Stimulated activated CD4-positive, alpha-beta T cell treated with anti-CD3 and anti-CD28 coated beads, Interleukin-1b, Interleukin-23, amount 100 ng/mL, for 24 hours (primary cell): Measurements from ENCODE around the gene OR2V1.
"Not testable (repeated sequence)": the region's sequence is repeated elsewhere in the genome, so short reads cannot be mapped to it uniquely, and the experiment has no call there.

Experiments
- DNase-seq, 4 experiments: peaks; one replicate each; pipeline ENCODE4 v3.0.0-alpha.2; 2020; ENCODE audit warnings: low read depth in 4 of 4, low spot score in 1 of 4

Gene OR2V1

DNA sequence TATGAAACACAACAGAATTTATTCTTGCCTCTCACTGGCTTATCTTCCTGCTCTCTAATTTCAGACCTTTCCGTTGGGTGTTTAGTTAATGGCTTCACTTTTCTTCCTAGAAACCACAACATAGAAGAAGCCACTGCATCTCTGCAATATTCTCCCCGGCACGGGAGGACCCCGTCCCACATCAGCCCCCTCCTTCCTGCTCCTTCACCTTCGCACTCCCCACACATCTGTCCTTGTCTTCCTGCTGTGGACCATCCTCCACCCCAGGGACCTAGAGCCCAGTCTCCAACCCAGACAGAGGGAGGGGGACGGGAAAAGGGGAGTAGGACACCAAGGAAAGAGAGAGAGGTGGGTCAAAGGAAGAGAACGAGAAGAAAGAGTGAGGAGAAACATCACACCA, 1.4 kb downstream of the OR2V1 start:
- DNase-seq: no peak

DNA sequence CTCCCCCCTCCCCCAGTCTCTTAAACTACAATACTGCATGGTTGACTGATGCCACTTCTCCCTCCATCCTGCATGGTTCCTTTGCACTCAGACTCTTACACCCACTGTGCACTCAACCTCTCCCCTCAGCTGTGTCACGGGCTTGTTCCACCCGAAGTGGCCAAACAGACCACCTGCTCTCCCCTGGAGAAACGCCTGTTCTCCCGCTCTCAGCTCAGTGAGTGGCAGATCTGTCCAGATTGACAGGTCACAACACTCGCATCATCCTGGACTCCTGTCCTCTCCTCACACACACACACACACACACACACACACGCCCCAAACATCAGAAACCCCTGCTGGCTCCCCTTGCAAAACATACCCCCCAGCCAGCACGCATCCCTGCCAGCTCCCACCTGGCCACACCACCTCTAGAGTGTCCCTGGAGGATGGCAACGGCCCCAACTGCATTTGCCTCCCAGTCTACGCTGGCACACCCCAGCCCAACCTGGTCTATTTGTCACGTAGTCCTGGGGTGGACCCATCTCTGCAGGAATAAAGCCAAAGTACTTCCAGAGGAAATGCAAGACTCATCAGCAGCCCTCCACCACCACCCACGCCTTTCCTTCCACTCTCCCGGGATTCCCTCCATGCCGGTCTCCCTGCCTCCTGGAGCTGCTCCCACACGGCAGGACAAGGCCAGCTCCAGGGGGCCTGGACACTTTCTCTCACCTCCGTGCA, 2.9 kb downstream of the OR2V1 start:
- no peak for DNase-seq

DNA sequence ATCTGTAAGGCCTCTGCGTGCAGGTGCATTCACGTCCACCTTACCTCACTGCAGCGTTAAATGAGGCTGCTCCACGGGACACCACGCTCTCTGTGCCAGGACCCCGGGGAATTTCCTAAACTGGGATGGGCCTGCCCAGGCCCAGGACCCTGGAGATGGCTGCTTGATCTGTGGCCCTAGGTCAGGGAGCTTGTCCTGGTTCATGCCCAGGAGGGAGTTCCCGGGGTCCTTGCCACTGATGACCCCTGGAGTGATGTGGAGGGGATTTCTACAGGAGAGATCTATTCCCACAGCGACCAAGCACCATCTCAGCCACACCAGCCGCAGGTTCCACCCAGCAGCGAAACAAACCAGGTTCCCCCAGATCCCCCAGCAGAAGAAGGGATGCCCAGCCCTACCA, 3.5 kb downstream of the OR2V1 start:
- DNase-seq: no peak

DNA sequence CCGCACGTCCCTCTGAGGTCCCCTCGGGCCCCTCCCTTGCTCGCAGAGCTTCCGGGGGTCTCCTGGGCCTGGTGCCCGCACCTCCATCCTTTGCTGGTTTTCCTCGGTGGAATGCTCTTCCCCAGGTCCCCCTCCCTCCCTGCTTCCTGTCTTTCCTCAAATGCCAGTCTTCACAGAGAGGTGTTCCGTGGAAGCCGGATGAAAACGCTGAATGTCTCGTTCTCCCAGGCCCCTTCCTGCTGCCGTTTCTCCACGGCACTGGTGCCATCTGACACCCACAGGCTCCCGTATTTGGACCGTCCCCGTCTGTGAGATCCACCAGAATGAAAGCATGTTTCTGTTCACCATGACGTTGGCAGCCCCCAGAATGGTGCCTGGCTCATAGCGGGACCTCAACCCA, 4.1 kb downstream of the OR2V1 start:
- DNase-seq: no peak

DNA sequence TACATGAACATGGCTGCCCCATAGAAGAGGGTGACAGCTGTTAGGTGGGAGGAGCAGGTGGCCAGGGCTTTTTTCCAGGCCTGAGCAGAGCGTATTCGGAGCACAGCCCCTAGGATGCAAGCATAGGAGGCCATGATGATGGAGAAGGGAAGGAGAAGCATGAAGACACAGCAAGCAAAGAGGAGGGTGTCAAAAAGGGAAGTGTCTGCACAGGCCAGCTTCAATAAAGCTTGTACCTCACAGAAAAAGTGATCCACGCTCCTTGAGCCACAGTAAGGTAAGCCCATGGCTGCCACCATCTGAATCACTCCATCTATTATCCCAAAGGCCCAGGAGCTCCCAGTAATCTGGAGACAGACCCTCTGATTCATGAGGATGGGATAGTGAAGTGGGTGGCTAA, 6.4 kb downstream of the OR2V1 start:
- DNase-seq: no peak

DNA sequence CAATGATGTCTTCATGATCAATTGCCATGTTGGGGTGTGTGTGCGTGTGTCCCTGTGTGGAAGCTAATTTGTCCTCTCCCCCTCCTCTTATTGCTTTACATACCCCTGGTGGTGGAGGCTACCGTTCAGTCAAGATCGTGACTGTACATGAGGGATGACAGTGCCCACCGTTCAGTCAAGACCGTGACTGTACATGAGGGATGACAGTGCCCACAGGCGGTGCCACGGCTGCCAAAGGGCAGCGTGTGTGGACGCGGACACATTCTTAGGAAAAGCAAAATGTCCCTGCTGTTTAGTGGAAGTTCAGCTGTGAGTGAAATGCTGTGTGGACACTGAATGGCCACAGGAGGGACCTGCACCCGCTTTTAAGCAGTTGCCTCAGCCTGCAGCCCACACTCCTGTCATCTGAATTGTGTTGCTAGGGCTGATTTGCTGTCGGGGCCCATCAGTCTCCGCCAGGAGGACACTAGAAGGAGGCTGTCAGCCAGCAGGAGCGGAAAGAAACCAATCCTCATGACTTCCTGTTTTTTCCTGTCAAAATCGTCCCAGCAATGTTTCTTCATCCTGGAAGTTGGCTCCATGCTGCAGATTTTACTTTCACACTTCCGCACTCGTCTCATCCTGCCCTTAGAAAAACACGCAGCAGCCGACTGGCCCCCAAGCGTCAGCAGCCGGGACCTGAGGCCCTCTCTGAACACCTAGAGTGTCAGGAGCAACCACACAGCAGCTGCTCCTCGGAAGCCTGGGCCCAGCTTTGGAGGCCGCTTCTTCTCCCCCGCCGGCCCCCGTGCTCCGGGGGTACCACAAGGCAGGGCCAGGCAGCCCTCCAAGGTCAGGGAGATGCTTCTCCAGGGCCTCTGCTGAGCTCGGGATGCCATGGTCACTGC, 9.1 kb downstream of the OR2V1 start:
- DNase-seq: no peak

DNA sequence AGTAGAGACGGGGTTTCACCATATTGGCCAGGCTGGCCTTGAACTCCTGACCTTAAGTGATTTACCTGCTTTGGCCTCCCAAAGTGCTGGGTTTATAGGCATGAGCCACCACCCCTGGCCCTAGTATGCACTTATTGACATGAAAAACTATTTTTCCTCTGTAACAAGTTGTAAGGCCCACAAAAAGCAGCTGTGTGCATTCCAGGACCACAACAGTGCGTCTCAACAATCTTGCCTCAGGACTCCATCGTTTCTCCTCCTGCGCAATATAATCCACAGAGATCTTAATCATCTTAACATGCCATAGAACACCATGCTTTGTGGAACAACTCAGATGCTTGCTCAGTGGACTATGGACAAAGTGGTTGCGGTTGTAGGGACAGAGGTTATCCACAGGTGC, 10.2 kb downstream of the OR2V1 start:
- no peak for DNase-seq

DNA sequence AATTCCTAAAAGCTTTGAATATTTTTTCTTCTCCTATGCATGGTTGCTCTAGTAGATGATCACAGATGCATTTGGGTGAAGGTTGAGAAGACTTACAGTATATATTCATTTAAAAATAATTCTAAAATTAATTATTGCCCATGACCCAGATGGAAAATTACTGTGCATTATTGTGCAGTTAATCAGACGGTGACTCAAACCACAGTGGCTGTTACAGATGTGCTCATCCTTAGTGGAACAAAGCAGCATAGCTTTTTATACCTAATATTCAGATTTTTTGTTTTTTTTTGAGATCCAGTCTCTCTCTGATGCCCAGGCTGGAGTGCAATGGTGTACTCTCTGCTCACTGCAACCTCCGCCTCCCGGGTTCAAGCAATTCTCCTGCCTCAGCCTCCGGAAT, 10.7 kb downstream of the OR2V1 start:
- DNase-seq: no peak

DNA sequence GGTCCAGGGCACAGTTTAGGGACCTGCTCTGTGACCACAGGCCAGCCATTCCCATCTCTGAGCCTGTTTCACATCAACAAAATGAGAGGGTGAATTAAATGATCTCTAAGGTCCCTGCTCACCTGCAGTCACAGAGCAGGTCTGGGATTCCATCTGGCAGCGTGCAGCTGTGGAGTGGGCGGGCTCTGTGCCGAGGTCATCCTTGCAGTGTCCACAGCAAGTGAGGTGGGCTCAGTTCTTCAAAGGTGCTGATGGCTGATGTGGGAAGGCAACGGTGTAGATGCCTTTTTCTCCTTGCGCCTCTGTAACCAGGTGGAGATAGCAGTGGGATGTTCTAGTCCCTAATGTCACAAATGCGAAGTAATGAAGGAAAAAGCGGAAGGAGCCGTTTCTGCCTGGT, 11.9 kb downstream of the OR2V1 start:
- DNase-seq: no peak

DNA sequence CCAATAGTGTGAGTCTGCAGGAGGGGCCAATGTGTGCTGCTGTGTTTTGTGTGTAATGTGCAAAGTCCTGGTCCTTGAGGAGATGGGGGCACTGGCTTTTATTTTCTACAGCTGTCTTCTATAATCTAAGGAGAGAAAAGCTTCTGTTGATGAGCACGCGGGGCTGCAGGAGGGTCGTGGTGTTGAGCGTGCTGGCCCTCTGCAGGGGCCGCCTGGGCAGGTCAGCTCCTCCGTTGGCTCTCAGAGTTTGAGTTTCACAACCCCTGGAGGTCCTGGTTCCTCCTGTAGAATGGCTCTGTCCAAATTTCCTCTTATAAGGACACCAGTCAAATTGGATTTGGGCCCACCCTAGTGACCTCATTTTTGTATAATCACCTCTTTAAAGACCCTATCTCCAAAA, 12.6 kb downstream of the OR2V1 start:
- no peak for DNase-seq

DNA sequence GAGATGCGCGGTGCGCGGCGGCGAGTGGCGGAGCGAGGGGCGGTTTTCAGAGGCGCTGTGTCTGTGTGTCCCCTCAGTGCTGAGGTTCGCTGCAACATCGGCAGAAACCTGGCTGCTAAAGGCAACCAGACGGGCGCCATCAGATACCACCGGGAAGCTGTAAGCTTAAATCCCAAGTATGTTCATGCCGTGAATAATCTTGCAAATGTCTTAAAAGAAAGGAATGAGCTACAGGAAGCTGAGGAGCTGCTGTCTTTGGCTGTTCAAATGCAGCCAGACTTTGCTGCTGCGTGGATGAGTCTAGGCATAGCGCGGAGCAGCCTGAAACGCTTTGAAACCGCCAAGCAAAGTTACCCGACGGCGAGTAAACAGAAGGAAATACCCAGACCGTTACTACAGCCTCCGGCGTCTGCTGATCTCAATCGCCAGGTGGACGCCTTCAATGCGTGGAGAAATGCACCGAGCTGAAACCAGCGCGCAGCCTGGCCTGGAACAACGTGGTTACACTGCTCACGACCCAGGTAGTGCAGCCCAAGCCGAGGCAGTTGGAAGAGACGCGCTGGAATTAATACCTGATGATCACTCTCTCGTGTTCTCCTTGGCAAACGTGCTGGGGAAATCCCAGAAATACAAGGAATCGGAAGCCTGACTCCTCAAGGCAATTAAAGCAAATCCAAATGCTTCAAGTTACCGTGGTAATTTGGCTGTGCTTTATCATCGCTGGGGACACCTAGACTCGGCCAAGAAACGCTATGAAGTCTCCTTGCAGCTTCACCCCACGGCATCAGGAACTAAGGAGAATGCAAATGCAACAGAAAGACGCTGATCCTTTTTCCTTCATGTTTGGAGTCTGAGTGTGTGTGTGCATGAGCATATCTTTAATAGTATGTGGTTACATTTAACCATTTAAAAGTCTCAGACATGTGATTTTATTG, 15.9 kb downstream of the OR2V1 start:
- no peak for DNase-seq

DNA sequence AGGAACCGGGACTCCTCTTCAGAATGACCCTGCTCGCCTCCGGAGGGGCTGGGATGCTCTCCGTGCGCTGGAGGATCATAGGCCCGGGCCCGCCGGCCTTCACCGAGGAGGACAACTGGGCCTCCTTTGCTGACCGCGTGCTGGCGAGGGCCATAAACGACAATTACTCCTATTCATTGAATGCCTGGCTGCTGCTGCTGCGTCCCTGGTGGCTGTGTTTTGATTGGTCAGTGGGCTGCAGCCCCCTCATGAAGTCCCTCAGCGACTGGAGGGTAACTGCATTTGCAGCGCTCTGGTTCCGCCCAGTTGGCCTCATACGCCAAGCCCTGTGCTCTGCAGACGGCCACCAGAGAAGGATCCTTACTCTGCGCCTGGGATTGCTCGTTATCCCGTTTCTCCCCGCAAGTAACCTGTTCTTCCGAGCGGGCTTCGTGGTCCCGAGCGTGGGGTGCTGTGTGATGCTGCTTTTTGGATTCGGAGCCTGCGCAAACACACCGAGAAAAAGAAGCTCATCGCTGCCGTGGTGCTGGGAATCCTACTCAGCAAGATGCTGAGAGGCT, 16.6 kb downstream of the OR2V1 start:
- DNase-seq: no peak

DNA sequence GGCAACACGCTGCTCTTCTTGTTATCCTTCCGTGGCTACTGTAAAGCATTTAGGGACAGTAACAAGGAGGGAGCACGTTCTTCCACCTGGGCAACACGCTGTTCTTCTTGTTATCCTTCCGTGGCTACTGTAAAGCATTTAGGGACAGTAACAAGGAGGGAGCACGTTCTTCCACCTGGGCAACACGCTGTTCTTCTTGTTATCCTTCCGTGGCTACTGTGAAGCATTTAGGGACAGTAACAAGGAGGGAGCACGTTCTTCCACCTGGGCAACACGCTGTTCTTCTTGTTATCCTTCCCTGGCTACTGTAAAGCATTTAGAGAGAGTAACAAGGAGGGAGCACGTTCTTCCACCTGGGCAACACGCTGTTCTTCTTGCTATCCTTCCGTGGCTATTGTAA, 17.4 kb downstream of the OR2V1 start:
- not testable (repeated sequence) for DNase-seq

DNA sequence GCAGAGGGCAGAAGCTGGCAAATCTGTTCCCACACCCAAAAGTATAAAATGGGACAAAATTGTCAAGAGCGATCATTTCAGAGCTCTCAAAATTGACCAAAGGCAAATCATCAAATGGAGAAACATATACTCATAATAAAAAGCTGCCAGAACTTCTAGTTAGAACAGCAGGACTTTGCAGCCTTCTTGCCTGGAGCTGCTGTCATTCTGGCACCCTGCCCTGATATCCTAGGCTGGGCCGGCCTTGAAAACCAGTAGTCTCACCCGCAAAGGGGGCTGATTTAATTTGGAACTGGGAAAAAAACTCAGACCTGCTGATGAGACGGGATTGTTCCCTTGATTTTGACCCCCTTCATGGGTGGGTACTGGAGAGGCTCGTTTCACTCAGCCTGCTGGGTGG, 18.5 kb downstream of the OR2V1 start:
- DNase-seq: no peak

DNA sequence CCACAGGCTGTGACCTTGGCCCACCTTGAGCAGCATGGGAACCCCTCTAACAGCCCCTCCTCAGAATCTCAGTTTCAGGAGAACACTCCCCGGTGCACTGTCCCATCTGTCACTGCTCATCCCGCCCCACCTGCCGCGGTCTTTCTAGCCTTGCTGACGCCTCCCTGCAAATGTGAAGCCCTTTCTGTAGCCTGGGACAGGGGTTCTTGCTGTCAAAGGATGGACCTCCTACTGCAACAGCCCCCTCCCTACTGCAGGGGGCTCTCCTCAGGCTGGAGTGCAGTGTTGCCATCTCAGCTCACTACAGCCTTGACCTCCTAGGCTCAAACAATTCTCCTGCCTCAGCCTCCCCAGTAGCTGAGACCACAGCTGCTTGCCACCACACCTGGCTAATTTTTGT, 20.0 kb downstream of the OR2V1 start:
- DNase-seq: no peak

DNA sequence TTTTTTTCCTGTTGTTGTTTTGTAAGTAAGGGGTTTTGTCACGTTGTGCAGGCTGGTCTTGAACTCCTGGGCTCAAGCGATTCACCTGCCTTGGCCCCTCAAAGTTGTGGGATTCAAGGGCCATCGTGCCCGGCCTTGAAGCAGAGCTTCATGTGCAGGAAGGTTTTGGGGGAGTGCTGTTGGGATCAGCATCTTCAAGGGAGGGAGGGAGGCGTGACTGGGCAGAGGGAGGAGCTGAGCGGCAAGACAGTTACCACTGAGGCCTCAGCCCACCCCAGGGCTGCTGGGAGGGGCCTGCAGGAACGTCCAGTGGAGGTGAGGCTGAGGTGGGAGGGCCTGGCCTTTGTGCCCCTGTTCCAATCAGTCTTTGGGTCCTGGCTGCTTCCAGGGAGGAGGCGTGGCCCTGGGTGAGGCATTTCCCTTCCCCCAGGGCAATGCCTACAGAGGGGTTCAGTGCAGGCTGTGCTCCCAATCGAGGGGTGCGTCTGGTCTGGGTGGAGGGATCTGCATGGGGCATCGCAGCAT, 21.4 kb downstream of the OR2V1 start:
- no peak for DNase-seq

DNA sequence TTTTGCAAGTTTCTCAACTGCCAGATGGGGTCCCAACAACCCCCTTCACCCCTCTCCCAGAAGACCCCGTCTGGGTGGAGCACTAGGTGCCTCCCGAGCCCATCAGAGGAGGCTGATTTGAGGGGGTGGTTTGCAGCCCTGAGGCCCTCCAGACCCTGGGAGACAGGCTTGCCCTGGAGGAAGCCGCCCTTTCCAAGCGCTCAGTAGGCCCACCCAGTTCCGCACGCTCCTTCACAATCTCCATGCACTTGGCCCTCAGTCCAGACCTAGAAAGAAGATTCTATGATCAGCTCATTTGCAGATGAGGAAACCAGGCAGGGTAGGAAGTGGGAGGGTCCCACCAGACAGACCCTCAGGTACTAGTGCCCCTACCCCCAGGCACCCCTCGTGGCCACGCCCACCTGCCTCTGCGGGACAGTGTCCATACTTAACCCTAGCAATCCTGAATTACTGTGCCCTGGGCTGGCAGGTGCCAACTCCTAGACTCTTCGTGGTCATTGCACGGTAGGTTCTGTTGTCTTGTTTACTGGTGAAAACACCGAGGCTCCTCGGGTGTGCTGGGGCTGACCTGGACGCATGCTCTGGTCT, 22.3 kb downstream of the OR2V1 start:
- no peak for DNase-seq

DNA sequence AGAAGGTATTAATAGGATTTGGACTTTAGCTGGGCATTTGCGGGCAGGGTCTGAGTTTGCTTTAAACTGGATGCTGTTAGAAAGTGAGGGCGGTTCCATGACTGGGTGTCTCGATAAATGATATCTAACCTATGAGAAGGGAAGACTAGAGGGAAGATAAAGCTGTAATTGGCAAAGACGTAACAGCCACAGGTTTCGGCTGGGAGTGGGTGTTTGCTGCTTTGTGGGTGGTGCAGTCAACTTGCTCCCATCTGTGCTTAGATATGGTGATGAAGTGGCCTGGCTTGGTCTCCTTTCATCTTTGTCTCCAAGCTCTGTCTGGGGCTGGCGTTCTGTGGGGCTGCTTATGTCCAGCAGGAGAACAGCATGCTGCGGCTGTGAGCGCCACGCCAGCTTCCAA, 23.3 kb downstream of the OR2V1 start:
- DNase-seq: no peak

DNA sequence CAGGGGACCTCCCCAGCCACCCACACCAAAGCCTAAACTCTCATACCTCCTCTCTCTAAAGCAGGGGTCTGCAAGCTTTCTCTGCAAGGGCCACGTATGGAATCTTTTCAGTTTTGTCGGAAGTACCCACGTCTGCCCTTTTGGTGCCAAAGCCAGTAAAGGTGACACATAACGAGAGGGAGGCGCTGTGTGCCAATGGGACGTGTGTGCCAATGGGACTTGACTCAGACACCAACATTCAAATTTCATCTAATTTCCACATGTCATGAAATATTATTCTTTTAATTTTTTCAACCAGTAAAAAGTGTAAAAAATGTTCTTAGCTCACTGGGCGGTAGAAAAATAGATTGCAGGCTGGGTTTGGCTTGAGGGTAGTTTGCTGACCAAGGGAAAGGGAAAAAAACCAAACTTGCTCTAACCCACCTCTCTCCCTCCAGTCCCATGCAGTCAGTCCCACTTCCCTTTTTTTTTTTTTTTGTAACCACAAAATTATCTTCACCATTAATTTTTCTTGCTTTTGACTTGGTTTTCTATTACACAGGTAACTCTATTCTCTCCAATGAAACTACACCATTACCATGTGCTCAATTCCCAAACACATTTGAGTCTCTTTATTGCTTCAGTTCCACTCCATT, 25.5 kb downstream of the OR2V1 start:
- no peak for DNase-seq
